ENCODE results near the gene TYW1. TPM values are rescaled to one million over a fixed set of nuclear protein-coding genes. Genes with fewer than 3 reads are reported as not detected.
"Not testable (repeated sequence)": the region's sequence is repeated elsewhere in the genome, so short reads cannot be mapped to it uniquely, and the experiment has no call there.

The TYW1 gene
- polyA plus RNA-seq, 6 donors from 2014 or later, result 14.7 to 29.2 (median 19.2) TPM

GRCh38 chr7:66967029-66967428, 29.6 kb upstream of the TYW1 start:
- Mint-ChIP-seq H3K27ac (no peak overlapping the region), H3K4me1 (peaks cover 0 to 5% (median 0%) of the 10 kb centered on the region in 3 donors), H3K4me3 (no peak overlapping the region), H3K9me3 (no peaks in the 10 kb centered on the region), H3K27me3 (no peaks in the 10 kb centered on the region), H3K36me3 (no peaks in the 10 kb centered on the region)
- DNase-seq (no peak), ATAC-seq (ENCODE audit: low read depth in 2 of 2) (no peak)

DNA sequence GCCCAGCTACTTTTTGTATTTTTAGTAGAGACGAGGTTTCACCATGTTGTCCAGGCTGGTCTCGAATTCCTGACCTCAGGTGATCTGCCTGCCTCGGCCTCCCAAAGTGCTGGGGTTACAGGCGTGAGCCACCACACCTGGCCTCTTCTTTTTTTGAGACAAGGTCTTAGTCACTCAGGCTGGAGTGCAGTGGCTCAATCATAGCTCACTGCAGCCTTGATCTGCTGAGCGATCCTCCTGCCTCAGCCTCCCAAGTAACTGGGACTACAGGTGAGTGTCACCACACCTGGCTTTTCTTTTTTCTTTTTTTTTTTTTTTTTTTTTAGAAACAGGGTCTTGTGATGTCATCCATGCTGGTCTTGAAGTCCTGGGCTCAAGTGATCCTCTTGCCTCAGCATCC, 27.6 kb upstream of the TYW1 start:
- not testable (repeated sequence) for H3K27ac Mint-ChIP-seq; H3K4me1 Mint-ChIP-seq; DNase-seq; H3K9me3 Mint-ChIP-seq; ATAC-seq (ENCODE audit: low read depth in 2 of 2); H3K27me3 Mint-ChIP-seq; H3K4me3 Mint-ChIP-seq; H3K36me3 Mint-ChIP-seq

- ATAC-seq (ENCODE audit: low read depth in 2 of 2), result no peak
- Mint-ChIP-seq H3K4me3 (no peak overlapping the region), H3K36me3 (no peaks in the 10 kb centered on the region), H3K27me3 (no peaks in the 10 kb centered on the region), H3K4me1 (peaks cover 0 to 5% (median 0%) of the 10 kb centered on the region in 3 donors), H3K9me3 (no peaks in the 10 kb centered on the region), H3K27ac (no peak overlapping the region)
- DNase-seq, result no peak
Observed at GRCh38 chr7:66970310-66970709, 26.3 kb upstream of the TYW1 start.

DNA sequence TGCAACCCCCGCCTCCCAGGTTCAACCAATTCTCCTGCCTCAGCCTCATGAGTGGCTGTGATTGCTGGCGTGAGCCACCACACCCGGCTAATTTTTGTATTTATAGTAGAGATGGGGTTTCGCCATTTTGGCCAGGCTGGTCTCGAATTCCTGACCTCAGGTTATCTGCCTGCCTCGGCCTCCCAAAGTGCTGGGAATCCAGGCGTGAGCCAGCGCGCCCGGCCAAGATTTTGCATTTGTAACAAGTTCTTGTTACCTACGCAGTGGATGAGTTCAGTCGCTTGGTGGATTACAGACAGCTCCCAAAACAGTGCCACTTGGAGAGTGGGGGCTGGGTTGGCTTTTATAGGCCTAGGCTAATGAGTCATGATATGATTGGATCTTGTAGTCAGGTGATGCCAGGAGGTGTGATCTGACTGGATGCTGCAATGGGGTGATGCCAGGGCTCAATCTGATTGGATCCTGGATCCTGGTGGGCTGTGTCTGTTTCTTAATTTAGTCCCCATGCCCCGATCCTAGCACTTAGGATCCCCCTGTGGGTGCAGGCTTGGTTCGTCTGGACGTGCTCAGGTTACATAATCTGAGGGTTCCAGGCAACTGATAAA, 21.5 kb upstream of the TYW1 start:
- peaks cover 0 to 6% of the 10 kb centered on the region in 2 donors for H3K36me3 Mint-ChIP-seq
- peaks cover 0 to 5% (median 0%) of the 10 kb centered on the region in 3 donors for H3K4me1 Mint-ChIP-seq
- H3K27ac Mint-ChIP-seq, result no peak overlapping the region
- DNase-seq, result no peak
- H3K4me3 Mint-ChIP-seq, result peak overlapping the region in 1 of 8 donors; percentile 18
- peaks cover 3 to 14% (median 5%) of the 10 kb centered on the region in 7 donors for H3K9me3 Mint-ChIP-seq
- ATAC-seq (ENCODE audit: low read depth in 2 of 2), result no peak
- no peaks in the 10 kb centered on the region for H3K27me3 Mint-ChIP-seq

DNA sequence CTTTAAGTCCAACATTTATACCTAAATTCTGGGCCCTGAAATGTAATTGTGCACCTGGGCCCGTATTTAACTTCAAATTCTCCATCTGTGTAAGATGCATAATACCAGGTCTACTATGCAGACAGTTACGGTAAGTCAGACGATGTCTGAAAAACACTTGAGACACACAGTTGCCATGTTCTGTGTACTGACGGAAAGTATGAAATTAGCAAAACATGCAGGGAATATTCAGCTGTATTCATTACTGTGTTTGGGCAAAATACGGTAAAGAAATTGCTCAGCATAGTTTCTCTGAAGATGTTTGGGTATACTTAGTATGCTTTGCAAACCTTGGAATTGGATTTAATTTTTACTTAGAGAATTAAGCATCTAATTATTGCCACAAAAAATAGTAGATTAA, 18.3 kb upstream of the TYW1 start:
- H3K36me3 Mint-ChIP-seq; DNase-seq; H3K27me3 Mint-ChIP-seq; H3K4me3 Mint-ChIP-seq; ATAC-seq (ENCODE audit: low read depth in 2 of 2); H3K4me1 Mint-ChIP-seq; H3K27ac Mint-ChIP-seq: not testable (repeated sequence)
- H3K9me3 Mint-ChIP-seq, result peaks cover 4 to 25% (median 12%) of the 10 kb centered on the region in 7 donors

GRCh38 chr7:66979013-66979412, 17.6 kb upstream of the TYW1 start:
- H3K4me1 Mint-ChIP-seq, H3K27ac Mint-ChIP-seq: not testable (repeated sequence)

GRCh38 chr7:66980336-66980735, 16.3 kb upstream of the TYW1 start:
- ATAC-seq (ENCODE audit: low read depth in 2 of 2) (peak; percentile 67 to 84), DNase-seq (peak; percentile 21)
- Mint-ChIP-seq H3K27ac (peak overlapping the region in 4 of 6 donors; percentile 13 to 98 (median 50)), H3K9me3 (peaks cover 4 to 25% (median 12%) of the 10 kb centered on the region in 7 donors), H3K4me3 (peak overlapping the region in 1 of 8 donors; percentile 62)
- not testable (repeated sequence) for H3K27me3 Mint-ChIP-seq, H3K36me3 Mint-ChIP-seq, H3K4me1 Mint-ChIP-seq

More at GRCh38 chr7:66979013-66979412, 17.6 kb upstream of the TYW1 start:
- not testable (repeated sequence) for H3K36me3 Mint-ChIP-seq; DNase-seq; H3K4me3 Mint-ChIP-seq; ATAC-seq (ENCODE audit: low read depth in 2 of 2); H3K27me3 Mint-ChIP-seq
- peaks cover 4 to 25% (median 12%) of the 10 kb centered on the region in 7 donors for H3K9me3 Mint-ChIP-seq

- H3K27me3 Mint-ChIP-seq; H3K9me3 Mint-ChIP-seq; H3K4me3 Mint-ChIP-seq; DNase-seq; ATAC-seq (ENCODE audit: low read depth in 2 of 2); H3K27ac Mint-ChIP-seq: not testable (repeated sequence)
- H3K36me3 Mint-ChIP-seq, result peaks cover 14 to 16% of the 10 kb centered on the region in 2 donors
- peaks cover 5 to 19% (median 11%) of the 10 kb centered on the region in 3 donors for H3K4me1 Mint-ChIP-seq
Observed at GRCh38 chr7:66989552-66989951, 7.1 kb upstream of the TYW1 start.

- H3K27ac Mint-ChIP-seq, result peak overlapping the region in 4 of 6 donors; percentile 100
- peaks cover 15 to 30% (median 16%) of the 10 kb centered on the region in 3 donors for H3K4me1 Mint-ChIP-seq
- DNase-seq; H3K9me3 Mint-ChIP-seq; H3K27me3 Mint-ChIP-seq; H3K36me3 Mint-ChIP-seq; ATAC-seq (ENCODE audit: low read depth in 2 of 2): not testable (repeated sequence)
- peak overlapping the region; percentile 94 to 100 (median 100) for H3K4me3 Mint-ChIP-seq
Observed at GRCh38 chr7:66994051-66994450, 2.6 kb upstream of the TYW1 start.

GRCh38 chr7:66994691-66995049, 2.0 kb upstream of the TYW1 start:
- H3K36me3 Mint-ChIP-seq, result not testable (repeated sequence)

GRCh38 chr7:66995050-66995776, 1.4 kb upstream of the TYW1 start, which contains the start of gene SBDS:
SBDS (minus strand) TSS chr7:66995586; CDS start chr7:66995417, 169 bp downstream.
- not testable (repeated sequence) for H3K27me3 Mint-ChIP-seq, H3K9me3 Mint-ChIP-seq, H3K36me3 Mint-ChIP-seq
- peak within 1 kb of the TSS; percentile 94 to 100 (median 100) for H3K4me3 Mint-ChIP-seq
- H3K4me1 Mint-ChIP-seq, result peaks cover 15 to 32% (median 16%) of the 10 kb centered on the region in 3 donors
- H3K27ac Mint-ChIP-seq, result peak within 1 kb of the TSS; percentile 100
- ATAC-seq (ENCODE audit: low read depth in 2 of 2), result peak; percentile 59 to 63
- DNase-seq, result peak; percentile 94

More at GRCh38 chr7:66994691-66995049, 2.0 kb upstream of the TYW1 start:
- Mint-ChIP-seq H3K4me3 (peak overlapping the region; percentile 94 to 100 (median 100)), H3K27ac (peak overlapping the region; percentile 100), H3K4me1 (peaks cover 15 to 32% (median 16%) of the 10 kb centered on the region in 3 donors)
- DNase-seq (peak; percentile 63), ATAC-seq (ENCODE audit: low read depth in 2 of 2) (peak; percentile 59 to 64)
- H3K9me3 Mint-ChIP-seq, H3K27me3 Mint-ChIP-seq: not testable (repeated sequence)

- H3K27ac Mint-ChIP-seq, result peak overlapping the region in 4 of 6 donors; percentile 20 to 76 (median 48)
- not testable (repeated sequence) for H3K36me3 Mint-ChIP-seq; ATAC-seq (ENCODE audit: low read depth in 2 of 2); H3K9me3 Mint-ChIP-seq; H3K27me3 Mint-ChIP-seq
- peak; percentile 27 for DNase-seq
- peak overlapping the region in 1 of 8 donors; percentile 72 for H3K4me3 Mint-ChIP-seq
- H3K4me1 Mint-ChIP-seq, result peaks cover 0 to 15% (median 8%) of the 10 kb centered on the region in 3 donors
Observed at GRCh38 chr7:67000601-67001258, 4.1 kb downstream of the TYW1 start.

DNA sequence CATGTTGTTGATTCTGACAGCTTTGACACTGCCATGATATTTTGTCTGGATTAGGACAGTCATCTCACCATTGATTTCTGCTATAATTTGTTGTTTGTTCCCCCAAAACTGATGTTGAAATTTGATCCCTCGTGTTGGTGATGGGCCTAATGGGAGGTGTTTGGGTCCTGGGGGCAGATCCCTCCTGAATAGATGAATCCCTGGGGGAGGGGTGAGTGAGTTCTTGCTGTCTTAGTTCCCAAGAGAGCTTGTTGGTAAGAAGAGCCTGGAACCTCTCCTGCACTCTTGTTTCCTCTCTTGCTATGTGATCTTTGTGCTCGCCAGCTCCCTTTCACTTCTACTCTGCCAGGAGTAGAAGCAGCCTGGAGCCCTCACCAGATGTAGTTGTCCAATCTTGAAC, 7.5 kb downstream of the TYW1 start:
- H3K27me3 Mint-ChIP-seq; DNase-seq; ATAC-seq (ENCODE audit: low read depth in 2 of 2); H3K9me3 Mint-ChIP-seq; H3K4me1 Mint-ChIP-seq; H3K36me3 Mint-ChIP-seq; H3K27ac Mint-ChIP-seq; H3K4me3 Mint-ChIP-seq: not testable (repeated sequence)

Measured in naive B cell (primary cell).